HUES48 (cell line): ENCODE data around the gene ATR.
A peak's percentile ranks its signal among the peaks of the same experiment; 100 is the strongest.
"Not testable (repeated sequence)": the region's sequence is repeated elsewhere in the genome, so short reads cannot be mapped to it uniquely, and the experiment has no call there.

Source experiments
- H3K27ac ChIP-seq: one replicate; pipeline ENCODE4 v1.7.0; 2013; ENCODE audit warnings: low read depth, low read length, inconsistent platforms
- H3K27me3 ChIP-seq: 2 replicates; pipeline ENCODE4 v1.6.1; 2013; ENCODE audit warnings: mild to moderate bottlenecking, low read length; ENCODE audit not compliant: control insufficient read depth, insufficient read depth
- H3K36me3 ChIP-seq: 2 replicates; pipeline ENCODE4 v1.6.1; 2013; ENCODE audit warnings: low read length; ENCODE audit not compliant: control insufficient read depth, insufficient read depth
- H3K4me1 ChIP-seq: 2 replicates; pipeline ENCODE4 v1.6.1; 2013; ENCODE audit warnings: mild to moderate bottlenecking, low read length; ENCODE audit not compliant: control insufficient read depth, insufficient read depth
- H3K4me3 ChIP-seq: 2 replicates; pipeline ENCODE4 v1.5.1; 2013; ENCODE audit warnings: mild to moderate bottlenecking, low read depth, low read length
- H3K9ac ChIP-seq: 2 replicates; pipeline ENCODE4 v1.6.1; 2013; ENCODE audit warnings: mild to moderate bottlenecking, low read depth, low read length, moderate library complexity
- H3K9me3 ChIP-seq: 2 replicates; pipeline ENCODE4 v1.6.1; 2013; ENCODE audit warnings: low read length; ENCODE audit not compliant: control insufficient read depth, insufficient read depth

The ATR gene

GRCh38 chr3:142450189-142450588 is 128.3 kb downstream of the ATR start:
- Histone ChIP-seq H3K27me3 (no peaks in the 10 kb centered on the region), H3K4me3 (no peak overlapping the region), H3K9me3 (no peaks in the 10 kb centered on the region), H3K4me1 (peaks cover 10% of the 10 kb centered on the region), H3K9ac (no peak overlapping the region), H3K27ac (no peak overlapping the region), H3K36me3 (peaks cover 21% of the 10 kb centered on the region; the same call in 1 of the 2 replicates)

- Histone ChIP-seq H3K27me3 (no peaks in the 10 kb centered on the region), H3K4me1 (peaks cover 10% of the 10 kb centered on the region), H3K9ac (peak within 1 kb of the TSS; percentile 89), H3K4me3 (peak within 1 kb of the TSS; percentile 91), H3K27ac (peak within 1 kb of the TSS; percentile 92), H3K36me3 (peaks cover 21% of the 10 kb centered on the region; the same call in 1 of the 2 replicates), H3K9me3 (no peaks in the 10 kb centered on the region)
These were observed 130.4 kb downstream of the ATR start, which contains the start of gene XRN1 for GRCh38 chr3:142447852-142448823. XRN1 (minus strand) TSS chr3:142448037; CDS start chr3:142447944, 93 bp downstream.

- Histone ChIP-seq H3K9me3 (no peaks in the 10 kb centered on the region), H3K27me3 (no peaks in the 10 kb centered on the region), H3K4me3 (peak overlapping the region; percentile 91), H3K4me1 (peaks cover 10% of the 10 kb centered on the region), H3K9ac (peak overlapping the region; percentile 89), H3K27ac (peak overlapping the region; percentile 92), H3K36me3 (peaks cover 16% of the 10 kb centered on the region; the same call in 1 of the 2 replicates)
These were observed 131.2 kb downstream of the ATR start for GRCh38 chr3:142447301-142447851.

- Histone ChIP-seq H3K27ac (no peak overlapping the region), H3K36me3 (peaks cover 7% of the 10 kb centered on the region; the same call in 1 of the 2 replicates), H3K4me1 (peaks cover 10% of the 10 kb centered on the region), H3K9ac (no peak overlapping the region), H3K4me3 (no peak overlapping the region), H3K9me3 (no peaks in the 10 kb centered on the region), H3K27me3 (no peaks in the 10 kb centered on the region)
These were observed 132.7 kb downstream of the ATR start for GRCh38 chr3:142445816-142446254.

DNA sequence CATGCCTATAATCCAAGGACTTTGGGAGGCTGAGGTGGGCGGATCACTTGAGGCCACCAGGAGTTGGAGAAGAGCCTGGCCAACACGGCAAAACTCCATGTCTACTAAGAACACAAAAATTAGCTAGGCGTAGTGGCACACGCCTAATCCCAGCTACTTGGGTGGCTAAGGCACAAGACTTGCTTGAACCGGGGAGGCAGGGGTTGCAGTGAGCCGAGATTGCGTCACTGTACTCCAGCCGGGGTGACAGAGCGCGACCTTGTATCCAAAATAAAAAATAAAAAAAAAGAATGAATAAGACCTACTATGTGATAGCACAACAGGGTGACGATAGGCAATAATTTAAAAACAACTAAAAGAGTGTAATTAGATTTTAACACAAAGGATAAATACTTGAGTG is 134.2 kb downstream of the ATR start:
- peaks cover 10% of the 10 kb centered on the region for H3K4me1 ChIP-seq
- H3K27ac ChIP-seq: no peak overlapping the region
- H3K4me3 ChIP-seq: no peak overlapping the region
- no peak overlapping the region for H3K9ac ChIP-seq
- no peaks in the 10 kb centered on the region for H3K9me3 ChIP-seq
- peaks cover 2% of the 10 kb centered on the region; the same call in 1 of the 2 replicates for H3K36me3 ChIP-seq
- H3K27me3 ChIP-seq: no peaks in the 10 kb centered on the region

DNA sequence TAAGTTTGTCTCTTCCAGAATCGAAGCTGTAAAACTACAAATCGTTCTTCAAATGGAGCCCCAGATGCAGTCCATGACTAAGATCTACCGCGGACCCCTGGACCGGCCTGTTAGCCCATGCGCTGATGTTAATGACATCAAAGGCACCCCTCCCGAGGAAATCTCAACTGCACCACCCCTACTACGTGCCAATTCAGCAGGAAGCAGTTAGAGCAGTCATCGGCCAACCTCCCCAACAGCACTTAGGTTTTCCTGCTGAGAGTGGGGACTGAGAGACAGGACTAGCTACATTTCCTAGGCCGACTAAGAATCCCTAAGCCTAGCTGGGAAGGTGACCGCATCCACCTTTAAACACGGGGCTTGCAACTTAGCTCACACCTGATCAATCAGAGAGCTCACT is 135.5 kb downstream of the ATR start:
- not testable (repeated sequence) for H3K9ac ChIP-seq, H3K27ac ChIP-seq, H3K4me3 ChIP-seq, H3K36me3 ChIP-seq, H3K9me3 ChIP-seq, H3K27me3 ChIP-seq, H3K4me1 ChIP-seq

- not testable (repeated sequence) for H3K9ac ChIP-seq, H3K4me3 ChIP-seq, H3K4me1 ChIP-seq, H3K27me3 ChIP-seq, H3K36me3 ChIP-seq, H3K27ac ChIP-seq, H3K9me3 ChIP-seq
These were observed 138.9 kb downstream of the ATR start for GRCh38 chr3:142439499-142440220.

- not testable (repeated sequence) for H3K9me3 ChIP-seq, H3K27me3 ChIP-seq, H3K27ac ChIP-seq, H3K4me1 ChIP-seq, H3K9ac ChIP-seq, H3K4me3 ChIP-seq, H3K36me3 ChIP-seq
These were observed 140.4 kb downstream of the ATR start for GRCh38 chr3:142438096-142438495.

- Histone ChIP-seq H3K9me3 (no peaks in the 10 kb centered on the region), H3K27me3 (no peaks in the 10 kb centered on the region), H3K4me3 (no peak overlapping the region), H3K9ac (no peak overlapping the region), H3K36me3 (peaks cover 3% of the 10 kb centered on the region; the same call in 1 of the 2 replicates), H3K27ac (no peak overlapping the region), H3K4me1 (no peaks in the 10 kb centered on the region)
These were observed 141.5 kb downstream of the ATR start for GRCh38 chr3:142436951-142437585.

- no peaks in the 10 kb centered on the region for H3K4me1 ChIP-seq
- peaks cover 9% of the 10 kb centered on the region for H3K36me3 ChIP-seq
- H3K9ac ChIP-seq: no peak overlapping the region
- H3K9me3 ChIP-seq: no peaks in the 10 kb centered on the region
- no peaks in the 10 kb centered on the region for H3K27me3 ChIP-seq
- H3K4me3 ChIP-seq: no peak overlapping the region
- no peak overlapping the region for H3K27ac ChIP-seq
These were observed 144.0 kb downstream of the ATR start for GRCh38 chr3:142434503-142434902.
